Prostate gland (tissue), 2 donors: ENCODE measurements around the gene RBP5. TPM values are rescaled to one million over a fixed set of nuclear protein-coding genes. Genes with fewer than 3 reads are reported as not detected.

Source experiments
- DNase-seq: peaks from one replicate; pipeline ENCODE4 v3.0.0-alpha.2; 2019; ENCODE audit warnings: low spot score
- H3K27ac ChIP-seq, 2 donors: fragments of 200-600 bp; sonication (generic); 2 replicates each; pipeline ENCODE4 v1.5.1; 2017 to 2019
- H3K27me3 ChIP-seq: fragments of 200-600 bp; sonication (generic); replicated peaks from 2 replicates; pipeline ENCODE4 v1.5.1; 2019; ENCODE audit not compliant: insufficient read depth
- H3K36me3 ChIP-seq, 2 donors: fragments of 200-600 bp; sonication (generic); 1 replicate in 1 of 2; 2 replicates in 1 of 2; pipeline versions ENCODE4 v1.5.1 to v1.8.1; 2017 to 2019
- H3K4me1 ChIP-seq: fragments of 200-600 bp; sonication (generic); replicated peaks from 2 replicates; pipeline ENCODE4 v1.5.1; 2019
- H3K4me3 ChIP-seq, 2 donors: fragments of 200-600 bp; sonication (generic); 2 replicates each; pipeline ENCODE4 v1.5.1; 2017 to 2019
- H3K9me3 ChIP-seq: fragments of 200-600 bp; sonication (generic); 2 replicates; pipeline ENCODE4 v1.5.1; 2017
- CTCF ChIP-seq, 4 experiments: fragments of 200-600 bp in 2 of 4; fragments of 450-650 bp in 2 of 4; sonication (generic) in 2 of 4; IDR thresholded peaks; 1 replicate in 3 of 4; 2 replicates in 1 of 4; pipeline ENCODE4 v1.5.1; 2016 to 2019; ENCODE audit warnings: antibody characterized with exemption in 4 of 4, mild to moderate bottlenecking in 2 of 4, moderate library complexity in 2 of 4
- POLR2A ChIP-seq: fragments of 450-650 bp; IDR thresholded peaks from one replicate; pipeline ENCODE4 v1.6.1; 2016; ENCODE audit warnings: antibody characterized with exemption, mild to moderate bottlenecking
- POLR2AphosphoS5 ChIP-seq: sonication (generic); formaldehyde crosslinking; IDR thresholded peaks from one replicate; pipeline ENCODE4 v1.6.1; 2017; ENCODE audit warnings: antibody characterized with exemption
- WGBS: methylation state at CpG from one replicate; pipeline ENCODE4 v1.1.5; 2018; 5-methylcytosine and 5-hydroxymethylcytosine counted together
- intact Hi-C: fragments of 100-400 bp; cut with DNase I; formaldehyde crosslinking; loops from one replicate; pipeline ENCODE4 v1.14.2; 2022
- total RNA-seq, 2 donors: library from RNA; depleted of rRNA; stranded (reverse); fragments of >200 nt; gene quantifications; one replicate each; pipeline ENCODE4 v1.1.0, GENCODE V29; 2016

RBP5 gene, protein sequence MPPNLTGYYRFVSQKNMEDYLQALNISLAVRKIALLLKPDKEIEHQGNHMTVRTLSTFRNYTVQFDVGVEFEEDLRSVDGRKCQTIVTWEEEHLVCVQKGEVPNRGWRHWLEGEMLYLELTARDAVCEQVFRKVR
- total RNA-seq: 1 to 10 TPM; 2.4 to 3.5 TPM

GRCh38 chr12:7128681-7129286, at the start of gene RBP5:
RBP5 (minus strand) TSS chr12:7128889; CDS start chr12:7128775, 114 bp downstream.
- WGBS: 62% methylated on average over 7 of the region's 7 CpGs
- no peaks in the 10 kb centered on the region for H3K36me3 ChIP-seq
- intact Hi-C loops: no loop called here
- H3K4me1 ChIP-seq: peaks cover 3% of the 10 kb centered on the region
- no peaks in the 10 kb centered on the region for H3K9me3 ChIP-seq
- TF ChIP-seq CTCF (IDR thresholded peaks at IDR 0.05): no peak
- TF ChIP-seq POLR2AphosphoS5: no peak
- TF ChIP-seq POLR2A: no peak
- no peak for DNase-seq
- no peaks in the 10 kb centered on the region for H3K27me3 ChIP-seq
- peak within 1 kb of the TSS; percentile 40 to 50 for H3K4me3 ChIP-seq
- H3K27ac ChIP-seq: peak within 1 kb of the TSS; percentile 70 to 73

DNA sequence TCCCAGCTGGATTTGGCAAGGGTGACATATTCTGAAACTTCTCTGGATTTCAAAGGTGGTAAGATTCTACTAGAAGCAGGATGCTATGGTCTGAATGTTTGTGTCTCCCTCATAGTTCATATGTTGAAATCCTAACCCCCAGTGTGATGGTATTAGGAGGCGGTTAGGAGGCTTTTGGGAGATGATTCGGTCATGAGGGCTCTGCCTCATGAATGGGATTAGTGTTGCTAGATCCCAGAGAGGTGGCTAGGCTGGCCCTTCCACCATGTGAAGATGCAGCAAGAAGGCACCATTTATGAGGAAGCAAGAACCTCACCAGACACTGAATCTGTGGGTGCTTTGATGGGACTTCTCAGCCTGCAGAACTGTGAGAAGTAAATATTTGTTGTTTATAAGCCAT, 49.8 kb upstream of the RBP5 start:
- intact Hi-C loops: no loop called here
- 88% methylated on average over 2 of the region's 2 CpGs for WGBS

GRCh38 chr12:7176595-7176994, 47.9 kb upstream of the RBP5 start:
- no peaks in the 10 kb centered on the region for H3K27me3 ChIP-seq
- H3K4me3 ChIP-seq: no peak overlapping the region
- TF ChIP-seq POLR2AphosphoS5 (no peak), CTCF (IDR thresholded peaks at IDR 0.05) (no peak), POLR2A (no peak)
- H3K27ac ChIP-seq: no peak overlapping the region
- H3K36me3 ChIP-seq: no peaks in the 10 kb centered on the region
- no peaks in the 10 kb centered on the region for H3K4me1 ChIP-seq
- 59% methylated on average over 2 of the region's 2 CpGs for WGBS
- DNase-seq: no peak
- H3K9me3 ChIP-seq: no peaks in the 10 kb centered on the region
- intact Hi-C loops: no loop called here

More for the DNA sequence above, 49.8 kb upstream of the RBP5 start:
- Histone ChIP-seq H3K9me3 (no peaks in the 10 kb centered on the region), H3K27me3 (no peaks in the 10 kb centered on the region), H3K4me3 (no peak overlapping the region), H3K36me3 (no peaks in the 10 kb centered on the region), H3K27ac (no peak overlapping the region), H3K4me1 (no peaks in the 10 kb centered on the region)
- DNase-seq: no peak
- no peak for TF ChIP-seq POLR2AphosphoS5
- TF ChIP-seq POLR2A: no peak
- no peak for TF ChIP-seq CTCF (IDR thresholded peaks at IDR 0.05)

DNA sequence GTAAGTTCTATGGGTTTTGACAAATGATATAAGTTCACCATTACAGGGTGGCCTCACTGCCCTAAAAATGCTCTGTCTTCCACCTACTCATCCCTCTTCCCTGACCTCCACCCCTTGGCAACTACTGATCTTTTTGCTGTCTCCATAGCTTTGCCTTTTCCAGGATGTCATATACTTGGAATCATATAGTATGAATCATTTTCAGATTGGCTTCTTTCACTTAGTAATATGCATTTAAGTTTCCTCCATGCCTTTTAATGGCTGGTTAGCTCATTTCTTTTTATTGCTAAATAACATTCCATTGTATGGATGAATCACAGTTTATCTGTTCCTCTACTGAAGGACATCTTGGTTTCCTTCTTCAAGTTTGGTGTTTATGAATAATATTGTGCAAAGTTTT, 46.8 kb upstream of the RBP5 start:
- H3K9me3 ChIP-seq: no peaks in the 10 kb centered on the region
- no peaks in the 10 kb centered on the region for H3K27me3 ChIP-seq
- intact Hi-C loops: no loop called here
- H3K4me3 ChIP-seq: no peak overlapping the region
- no peak for TF ChIP-seq POLR2A
- TF ChIP-seq CTCF (IDR thresholded peaks at IDR 0.05): no peak
- no peak for TF ChIP-seq POLR2AphosphoS5
- H3K27ac ChIP-seq: no peak overlapping the region
- DNase-seq: no peak
- no peaks in the 10 kb centered on the region for H3K4me1 ChIP-seq
- H3K36me3 ChIP-seq: no peaks in the 10 kb centered on the region

DNA sequence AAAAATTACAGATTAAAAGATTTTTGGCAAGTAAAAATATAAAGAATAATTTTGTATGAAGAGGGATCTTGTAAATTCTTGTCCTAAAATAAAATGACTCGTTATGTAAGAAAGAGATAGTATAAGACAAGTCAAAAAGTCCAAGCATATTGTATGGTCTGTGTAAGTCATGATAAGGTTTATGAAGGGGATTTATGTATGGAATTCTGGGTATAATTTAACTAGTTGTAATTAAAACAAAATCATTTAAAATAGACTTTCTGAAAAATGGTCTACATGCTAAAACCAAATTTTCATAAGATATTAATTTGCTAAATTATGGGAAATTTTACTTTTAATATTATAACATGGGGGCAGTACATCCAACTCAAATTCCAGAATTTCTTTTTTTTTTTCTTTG, 43.2 kb upstream of the RBP5 start:
- no peaks in the 10 kb centered on the region for H3K4me1 ChIP-seq
- TF ChIP-seq CTCF (IDR thresholded peaks at IDR 0.05) (no peak), POLR2A (no peak), POLR2AphosphoS5 (no peak)

More for the DNA sequence above, 43.2 kb upstream of the RBP5 start:
- 70% methylated on average over 1 of the region's 1 CpG for WGBS
- Histone ChIP-seq H3K36me3 (no peaks in the 10 kb centered on the region), H3K4me3 (no peak overlapping the region), H3K27me3 (no peaks in the 10 kb centered on the region), H3K27ac (no peak overlapping the region), H3K9me3 (no peaks in the 10 kb centered on the region)
- DNase-seq: no peak
- intact Hi-C loops: no loop called here
